Measurements from ENCODE around the gene IFNA8.
"Not testable (repeated sequence)": the region's sequence is repeated elsewhere in the genome, so short reads cannot be mapped to it uniquely, and the experiment has no call there.

IFNA8 gene

GRCh38 chr9:21408817-21409216 lies at the start of gene IFNA8:
Gene IFNA8, plus strand, starts transcription at chr9:21409117. Its CDS starts 60 bp downstream, at chr9:21409177.
- no peak for DNase-seq

DNA sequence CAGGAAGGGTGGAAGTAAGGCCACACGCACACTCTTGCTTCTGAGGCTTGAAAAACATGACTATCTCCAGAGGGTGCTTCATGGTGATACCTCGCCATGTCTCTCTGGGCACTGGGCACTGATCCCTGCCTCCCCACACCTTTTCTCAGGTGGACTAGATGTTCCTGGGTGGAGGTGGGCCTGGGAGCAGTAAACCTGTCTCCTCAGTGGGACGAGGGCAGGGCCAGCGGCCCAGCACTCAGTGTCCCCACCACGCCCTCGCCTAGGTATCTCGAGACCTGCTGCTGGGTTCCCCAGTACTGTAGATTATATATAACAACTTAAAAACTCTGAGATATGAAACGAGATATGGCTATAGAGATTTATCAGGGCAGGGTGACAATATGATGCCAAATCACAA lies 46.6 kb upstream of the IFNA8 start:
- no peak for DNase-seq

- DNase-seq: not testable (repeated sequence)
Observed at GRCh38 chr9:21367169-21367568, 41.7 kb upstream of the IFNA8 start.

GRCh38 chr9:21367957-21368356 lies 41.0 kb upstream of the IFNA8 start, which contains the start of gene IFNA13:
Gene IFNA13, minus strand, starts transcription at chr9:21368057. Its CDS starts 47 bp downstream, at chr9:21368010.
- DNase-seq: no peak

DNA sequence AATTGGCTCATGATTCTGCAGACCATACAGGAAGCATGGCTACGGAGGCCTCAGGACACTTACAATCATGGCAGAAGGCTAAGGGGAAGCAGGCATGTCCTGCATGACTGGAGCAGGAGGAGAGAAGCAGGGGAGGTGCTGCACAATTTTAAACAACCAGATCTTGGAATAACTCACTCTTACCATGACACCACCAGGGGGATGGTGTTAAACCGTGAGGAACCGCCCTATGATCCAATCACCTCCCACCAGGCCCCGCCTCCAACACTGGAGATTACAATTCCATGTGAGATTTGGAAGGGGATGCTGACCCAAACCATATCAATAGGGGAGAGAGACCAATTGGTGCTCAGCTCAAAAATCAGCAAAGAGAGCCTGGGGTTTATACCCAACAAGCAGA lies 37.5 kb upstream of the IFNA8 start:
- not testable (repeated sequence) for DNase-seq

- peak; percentile 15 for DNase-seq
Observed at GRCh38 chr9:21381448-21382339, 27.2 kb upstream of the IFNA8 start.

- no peak for DNase-seq
Observed at GRCh38 chr9:21383627-21384026, 25.3 kb upstream of the IFNA8 start.

DNA sequence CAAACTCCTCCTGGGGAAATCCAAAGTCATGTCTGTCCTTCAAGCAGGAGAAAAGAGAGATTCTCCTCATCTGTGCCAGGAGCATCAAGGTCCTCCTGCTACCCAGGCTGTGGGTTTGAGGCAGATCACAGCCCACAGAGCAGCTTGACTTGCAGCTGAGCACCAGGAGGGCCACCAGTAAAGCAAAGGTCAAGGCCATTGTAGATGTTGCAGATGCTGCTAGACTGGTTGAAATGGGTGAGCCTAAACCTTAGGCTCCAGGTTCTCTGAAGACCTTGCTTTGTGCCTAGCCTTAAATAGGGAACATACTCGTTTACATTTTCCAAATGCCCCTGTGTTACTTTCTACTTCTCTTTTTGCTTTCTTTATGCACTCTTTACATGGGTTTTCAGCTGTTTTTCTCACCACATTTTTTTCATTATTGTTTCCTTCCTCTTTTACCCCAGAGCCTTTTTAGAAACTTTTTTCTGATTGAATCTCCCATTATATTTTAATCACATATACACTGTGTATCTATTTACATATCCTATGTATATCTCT lies 23.7 kb upstream of the IFNA8 start, which contains the start of gene IFNA2:
Gene IFNA2, minus strand, starts transcription at position 268 of the 540 bp plus-strand sequence. Its CDS starts 69 bp downstream, at position 199.
- DNase-seq: no peak

- no peak for DNase-seq
Observed at GRCh38 chr9:21392270-21392669, 16.6 kb upstream of the IFNA8 start.

DNA sequence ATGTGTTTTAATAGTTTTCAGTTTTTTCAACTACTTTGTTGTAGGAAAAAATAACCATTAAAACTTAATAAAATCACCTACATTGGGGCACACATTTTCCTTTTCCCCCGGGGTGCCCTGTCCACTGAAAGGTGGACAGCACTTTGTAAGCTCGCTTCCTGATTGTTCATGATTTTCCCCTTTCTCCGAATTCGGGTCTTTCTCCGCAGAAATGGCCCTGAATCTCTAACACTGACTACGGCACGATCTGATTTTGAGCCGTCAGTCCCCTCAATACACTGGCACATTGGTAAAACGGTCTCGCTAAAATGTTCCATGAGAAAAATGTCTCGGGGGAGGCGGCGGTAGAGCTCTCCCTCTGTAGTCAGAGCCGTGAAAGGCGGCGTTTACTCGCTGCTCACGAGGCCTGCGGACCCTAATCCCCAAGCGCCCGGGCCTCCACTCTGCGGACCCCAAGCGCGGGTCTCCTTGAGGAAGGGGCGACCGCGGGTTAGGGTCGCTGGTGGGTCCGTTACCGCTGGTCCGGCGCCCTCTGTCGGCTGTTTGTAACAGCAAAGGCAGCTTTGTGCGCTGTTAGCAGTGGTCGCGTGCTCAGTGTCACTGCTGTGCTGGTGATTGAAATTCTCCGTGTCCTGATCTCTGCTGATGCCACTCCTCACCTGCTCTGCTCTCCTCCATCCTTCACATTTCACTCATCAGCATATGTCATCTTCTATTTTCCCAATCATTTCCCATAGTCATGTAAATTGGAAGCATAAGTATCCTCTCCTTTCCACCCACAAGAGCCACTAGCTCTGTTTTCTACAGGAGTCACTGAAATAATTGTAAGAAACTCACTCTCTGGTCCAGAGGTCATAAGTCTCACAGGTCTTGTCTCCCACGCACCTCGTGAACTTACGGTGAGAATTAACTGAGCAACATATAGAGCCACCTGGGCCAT lies 12.9 kb upstream of the IFNA8 start:
- peak; percentile 53 for DNase-seq

GRCh38 chr9:21398955-21399489 lies 9.9 kb upstream of the IFNA8 start:
- no peak for DNase-seq

- DNase-seq: no peak
Observed at GRCh38 chr9:21399956-21400355, 9.0 kb upstream of the IFNA8 start.

- DNase-seq: no peak
Observed at GRCh38 chr9:21402386-21403251, 6.3 kb upstream of the IFNA8 start.

DNA sequence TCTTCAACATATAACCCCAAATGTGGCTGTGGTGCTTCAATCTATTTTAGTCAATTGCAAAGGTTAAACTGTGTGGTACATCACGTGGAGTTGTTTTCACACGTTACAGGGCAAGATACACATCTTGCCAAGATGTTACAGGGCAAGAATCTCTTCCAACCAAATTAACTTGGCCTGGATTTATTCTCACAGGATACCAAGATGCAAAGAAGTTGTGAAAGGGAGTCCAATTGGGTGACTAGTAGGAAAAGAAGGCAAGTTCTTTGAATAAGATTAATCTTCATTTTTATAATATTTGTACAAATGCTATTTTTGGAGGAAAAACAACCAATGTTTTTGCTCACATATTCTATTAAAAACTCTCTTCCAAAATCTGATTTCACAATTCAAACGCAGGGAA lies 4.8 kb upstream of the IFNA8 start:
- DNase-seq: no peak

GRCh38 chr9:21412107-21412506 lies 3.2 kb downstream of the IFNA8 start:
- DNase-seq: no peak

- no peak for DNase-seq
Observed at GRCh38 chr9:21413151-21413550, 4.2 kb downstream of the IFNA8 start.

GRCh38 chr9:21413624-21414023 lies 4.7 kb downstream of the IFNA8 start:
- peak; percentile 8 for DNase-seq

GRCh38 chr9:21414220-21414940 lies 5.5 kb downstream of the IFNA8 start:
- DNase-seq: no peak

GRCh38 chr9:21415493-21416267 lies 6.8 kb downstream of the IFNA8 start:
- no peak for DNase-seq

- no peak for DNase-seq
Observed at GRCh38 chr9:21428235-21428634, 19.3 kb downstream of the IFNA8 start.
